ENCODE measurements around the gene KIDINS220.

Gene KIDINS220

DNA sequence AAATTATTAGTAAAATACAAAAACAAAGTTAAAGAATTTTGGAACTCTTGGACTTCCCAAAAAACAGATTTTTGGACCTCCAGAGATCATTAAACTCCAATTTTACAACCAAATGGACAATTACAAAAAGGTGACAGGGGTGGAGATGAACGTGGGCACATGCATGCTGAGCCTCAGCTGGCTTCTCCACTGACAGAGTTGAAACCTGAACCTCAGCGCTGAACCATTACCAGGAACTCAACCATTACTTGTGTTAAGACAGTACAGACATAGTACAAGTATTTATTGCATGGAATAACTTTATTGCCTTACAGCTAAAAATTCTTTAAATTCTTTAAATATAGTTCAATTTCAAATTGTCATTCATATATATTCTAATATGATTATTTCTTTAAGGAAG, 33.0 kb upstream of the KIDINS220 start:
- H3K9me3 ChIP-seq (ENCODE audit: control insufficient read depth in 1 of 2, low read length in 2 of 2) = no peaks in the 10 kb centered on the region
- H3K4me3 ChIP-seq (ENCODE audit: low read depth in 1 of 2, low read length in 2 of 2) = no peak overlapping the region
- H3K36me3 ChIP-seq (ENCODE audit: control insufficient read depth in 1 of 2, insufficient read depth in 2 of 2, low read length in 2 of 2) = no peaks in the 10 kb centered on the region
- no peaks in the 10 kb centered on the region for H3K4me1 ChIP-seq (ENCODE audit: control insufficient read depth in 1 of 2, insufficient read depth in 2 of 2, low read length in 2 of 2)
- H3K9ac ChIP-seq (ENCODE audit: low read depth in 1 of 2, low read length in 2 of 2) = no peak overlapping the region
- H3K27ac ChIP-seq (ENCODE audit: low read depth, low read length) = no peak overlapping the region
- H3K27me3 ChIP-seq (ENCODE audit: control insufficient read depth in 1 of 2, insufficient read depth in 2 of 2, low read length in 2 of 2) = no peaks in the 10 kb centered on the region

DNA sequence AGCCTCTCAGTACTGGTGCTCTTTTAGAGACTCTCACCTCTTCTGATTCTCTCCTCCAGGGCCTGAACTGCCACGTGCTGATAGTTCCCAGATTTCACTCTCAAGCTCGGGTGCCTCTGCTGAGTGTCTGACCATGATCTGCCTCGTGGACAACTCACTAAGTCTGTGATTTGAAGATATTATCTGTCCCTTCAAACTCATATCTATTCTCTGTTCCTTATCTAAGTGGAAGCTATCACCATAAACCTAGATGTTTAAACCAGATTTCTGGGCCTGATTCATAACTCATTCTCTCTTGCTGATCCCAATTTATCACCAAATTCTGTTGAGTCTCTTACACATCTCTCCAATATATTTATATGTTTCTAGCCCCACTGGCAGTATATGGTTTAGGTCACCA, 29.9 kb upstream of the KIDINS220 start:
- Histone ChIP-seq H3K9ac (ENCODE audit: low read depth in 1 of 2, low read length in 2 of 2) (no peak overlapping the region), H3K27ac (ENCODE audit: low read depth, low read length) (no peak overlapping the region), H3K27me3 (ENCODE audit: control insufficient read depth in 1 of 2, insufficient read depth in 2 of 2, low read length in 2 of 2) (no peaks in the 10 kb centered on the region), H3K36me3 (ENCODE audit: control insufficient read depth in 1 of 2, insufficient read depth in 2 of 2, low read length in 2 of 2) (no peaks in the 10 kb centered on the region), H3K9me3 (ENCODE audit: control insufficient read depth in 1 of 2, low read length in 2 of 2) (no peaks in the 10 kb centered on the region), H3K4me1 (ENCODE audit: control insufficient read depth in 1 of 2, insufficient read depth in 2 of 2, low read length in 2 of 2) (no peaks in the 10 kb centered on the region), H3K4me3 (ENCODE audit: low read depth in 1 of 2, low read length in 2 of 2) (no peak overlapping the region)

DNA sequence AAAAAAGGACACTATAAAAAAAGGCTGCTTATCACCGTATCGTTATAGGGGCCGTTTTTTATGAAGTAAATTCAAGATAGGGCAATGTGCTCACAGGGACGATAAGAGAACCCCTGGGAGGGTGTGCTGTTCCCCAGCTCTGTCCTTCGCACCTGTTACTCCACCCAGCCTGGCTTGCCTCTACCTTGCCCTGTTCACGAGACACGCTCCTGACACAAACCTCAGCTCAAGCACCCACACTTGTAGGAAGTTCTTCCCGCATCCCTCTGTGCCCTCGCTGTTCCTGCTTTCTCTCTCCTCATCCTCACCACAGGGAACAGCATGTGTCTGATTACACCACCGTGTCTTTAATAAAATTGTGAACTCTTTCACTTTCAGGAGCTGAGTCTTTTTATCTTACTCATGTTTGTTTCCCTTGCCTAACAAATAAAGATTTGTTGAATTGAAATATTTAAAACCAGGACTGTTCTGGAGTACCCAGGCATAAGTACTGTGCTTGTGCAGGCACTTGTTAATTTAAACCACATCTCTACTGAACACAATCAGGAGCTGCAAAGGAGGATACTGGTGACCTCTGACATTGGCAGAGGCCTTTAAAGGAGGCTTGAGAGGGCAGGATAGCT, 26.0 kb upstream of the KIDINS220 start:
- Histone ChIP-seq H3K36me3 (ENCODE audit: control insufficient read depth in 1 of 2, insufficient read depth in 2 of 2, low read length in 2 of 2) (no peaks in the 10 kb centered on the region), H3K4me3 (ENCODE audit: low read depth in 1 of 2, low read length in 2 of 2) (no peak overlapping the region), H3K9ac (ENCODE audit: low read depth in 1 of 2, low read length in 2 of 2) (no peak overlapping the region), H3K27ac (ENCODE audit: low read depth, low read length) (no peak overlapping the region), H3K27me3 (ENCODE audit: control insufficient read depth in 1 of 2, insufficient read depth in 2 of 2, low read length in 2 of 2) (no peaks in the 10 kb centered on the region), H3K9me3 (ENCODE audit: control insufficient read depth in 1 of 2, low read length in 2 of 2) (no peaks in the 10 kb centered on the region), H3K4me1 (ENCODE audit: control insufficient read depth in 1 of 2, insufficient read depth in 2 of 2, low read length in 2 of 2) (no peaks in the 10 kb centered on the region)

DNA sequence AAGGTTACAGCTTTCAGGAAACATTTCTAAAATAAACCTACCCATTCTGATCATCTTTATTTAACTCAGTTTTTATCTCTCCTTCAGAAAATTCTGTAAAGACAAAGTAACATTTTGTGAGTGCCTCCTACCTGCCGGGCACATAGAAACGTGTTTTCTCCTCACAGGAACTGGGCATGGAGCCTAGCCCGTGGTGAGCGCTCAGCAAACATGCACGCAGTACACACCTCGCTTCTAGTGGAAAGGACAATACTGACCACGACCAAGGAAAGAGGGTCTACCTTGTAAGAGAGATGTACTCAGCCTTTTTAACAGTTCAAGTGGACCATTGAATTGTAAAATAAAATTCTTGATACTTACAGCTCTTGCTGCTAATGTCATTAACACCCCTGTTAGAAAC, 24.8 kb upstream of the KIDINS220 start:
- Histone ChIP-seq H3K4me1 (ENCODE audit: control insufficient read depth in 1 of 2, insufficient read depth in 2 of 2, low read length in 2 of 2) (no peaks in the 10 kb centered on the region), H3K27ac (ENCODE audit: low read depth, low read length) (no peak overlapping the region), H3K9ac (ENCODE audit: low read depth in 1 of 2, low read length in 2 of 2) (no peak overlapping the region), H3K4me3 (ENCODE audit: low read depth in 1 of 2, low read length in 2 of 2) (no peak overlapping the region), H3K9me3 (ENCODE audit: control insufficient read depth in 1 of 2, low read length in 2 of 2) (no peaks in the 10 kb centered on the region), H3K36me3 (ENCODE audit: control insufficient read depth in 1 of 2, insufficient read depth in 2 of 2, low read length in 2 of 2) (no peaks in the 10 kb centered on the region), H3K27me3 (ENCODE audit: control insufficient read depth in 1 of 2, insufficient read depth in 2 of 2, low read length in 2 of 2) (no peaks in the 10 kb centered on the region)

DNA sequence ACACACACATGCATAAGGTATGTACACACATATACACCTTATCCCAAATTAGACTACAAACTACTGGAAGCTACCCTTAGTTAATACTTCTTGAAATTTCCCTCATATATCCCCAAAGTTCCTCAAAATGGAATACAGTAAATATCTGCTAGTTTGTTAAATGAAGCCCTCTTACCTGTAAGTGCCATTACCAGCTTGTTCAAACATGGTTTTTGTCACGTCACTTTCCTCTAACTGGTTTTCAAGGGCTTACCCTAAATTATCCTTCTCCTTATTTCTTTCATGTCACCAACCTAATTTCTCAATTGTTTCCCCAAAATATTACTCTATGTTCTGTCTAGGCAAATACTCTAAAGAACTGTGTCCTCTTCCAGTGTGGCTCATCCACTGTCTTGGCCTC, 24.4 kb upstream of the KIDINS220 start:
- Histone ChIP-seq H3K27ac (ENCODE audit: low read depth, low read length) (no peak overlapping the region), H3K9me3 (ENCODE audit: control insufficient read depth in 1 of 2, low read length in 2 of 2) (no peaks in the 10 kb centered on the region), H3K4me1 (ENCODE audit: control insufficient read depth in 1 of 2, insufficient read depth in 2 of 2, low read length in 2 of 2) (no peaks in the 10 kb centered on the region)

DNA sequence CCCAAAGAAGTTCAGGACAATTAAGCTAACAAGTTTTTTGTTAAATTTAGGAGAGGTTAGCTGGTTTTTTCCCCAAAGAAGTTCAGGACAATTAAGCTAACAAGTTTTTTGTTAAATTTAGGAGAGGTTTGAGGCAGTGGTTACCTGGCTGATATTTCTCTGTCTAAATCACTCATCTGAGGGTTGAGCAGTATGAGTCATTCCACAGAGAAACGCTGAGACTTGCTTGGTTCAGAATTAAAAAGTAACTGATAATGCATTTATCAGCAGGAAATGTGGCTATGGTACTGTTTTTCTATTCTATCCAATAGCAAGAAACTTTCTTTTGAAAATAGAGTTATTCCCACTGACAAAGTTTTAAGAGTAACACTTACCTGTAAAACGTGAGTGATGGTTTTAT, 22.8 kb upstream of the KIDINS220 start:
- no peaks in the 10 kb centered on the region for H3K36me3 ChIP-seq (ENCODE audit: control insufficient read depth in 1 of 2, insufficient read depth in 2 of 2, low read length in 2 of 2)
- no peaks in the 10 kb centered on the region for H3K4me1 ChIP-seq (ENCODE audit: control insufficient read depth in 1 of 2, insufficient read depth in 2 of 2, low read length in 2 of 2)
- H3K27me3 ChIP-seq (ENCODE audit: control insufficient read depth in 1 of 2, insufficient read depth in 2 of 2, low read length in 2 of 2) = no peaks in the 10 kb centered on the region
- no peak overlapping the region for H3K9ac ChIP-seq (ENCODE audit: low read depth in 1 of 2, low read length in 2 of 2)
- no peaks in the 10 kb centered on the region for H3K9me3 ChIP-seq (ENCODE audit: control insufficient read depth in 1 of 2, low read length in 2 of 2)
- no peak overlapping the region for H3K27ac ChIP-seq (ENCODE audit: low read depth, low read length)
- H3K4me3 ChIP-seq (ENCODE audit: low read depth in 1 of 2, low read length in 2 of 2) = no peak overlapping the region

More for the DNA sequence above, 24.4 kb upstream of the KIDINS220 start:
- Histone ChIP-seq H3K4me3 (ENCODE audit: low read depth in 1 of 2, low read length in 2 of 2) (no peak overlapping the region), H3K36me3 (ENCODE audit: control insufficient read depth in 1 of 2, insufficient read depth in 2 of 2, low read length in 2 of 2) (no peaks in the 10 kb centered on the region), H3K9ac (ENCODE audit: low read depth in 1 of 2, low read length in 2 of 2) (no peak overlapping the region), H3K27me3 (ENCODE audit: control insufficient read depth in 1 of 2, insufficient read depth in 2 of 2, low read length in 2 of 2) (no peaks in the 10 kb centered on the region)

DNA sequence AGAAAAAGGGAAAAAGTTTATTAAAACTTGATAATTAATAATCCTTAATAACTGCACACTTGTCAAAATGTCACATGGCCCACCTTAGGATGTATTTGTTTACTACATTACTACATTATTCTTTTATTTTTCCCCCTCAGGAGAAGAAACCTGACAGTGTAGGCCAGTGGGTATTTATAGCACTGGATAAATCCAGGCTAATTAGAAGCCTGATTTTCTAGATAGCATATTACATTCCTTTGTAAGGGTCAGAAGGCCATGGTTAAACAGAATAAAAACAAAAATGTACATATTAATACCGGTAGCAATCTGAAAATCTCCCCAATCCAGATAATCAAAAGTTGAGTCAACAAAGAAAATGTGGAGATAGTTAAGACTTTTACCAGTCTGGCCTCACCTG, 21.5 kb upstream of the KIDINS220 start:
- no peak overlapping the region for H3K4me3 ChIP-seq (ENCODE audit: low read depth in 1 of 2, low read length in 2 of 2)
- no peaks in the 10 kb centered on the region for H3K9me3 ChIP-seq (ENCODE audit: control insufficient read depth in 1 of 2, low read length in 2 of 2)
- no peak overlapping the region for H3K9ac ChIP-seq (ENCODE audit: low read depth in 1 of 2, low read length in 2 of 2)
- no peaks in the 10 kb centered on the region for H3K36me3 ChIP-seq (ENCODE audit: control insufficient read depth in 1 of 2, insufficient read depth in 2 of 2, low read length in 2 of 2)
- H3K27ac ChIP-seq (ENCODE audit: low read depth, low read length) = no peak overlapping the region
- no peaks in the 10 kb centered on the region for H3K27me3 ChIP-seq (ENCODE audit: control insufficient read depth in 1 of 2, insufficient read depth in 2 of 2, low read length in 2 of 2)
- H3K4me1 ChIP-seq (ENCODE audit: control insufficient read depth in 1 of 2, insufficient read depth in 2 of 2, low read length in 2 of 2) = no peaks in the 10 kb centered on the region

DNA sequence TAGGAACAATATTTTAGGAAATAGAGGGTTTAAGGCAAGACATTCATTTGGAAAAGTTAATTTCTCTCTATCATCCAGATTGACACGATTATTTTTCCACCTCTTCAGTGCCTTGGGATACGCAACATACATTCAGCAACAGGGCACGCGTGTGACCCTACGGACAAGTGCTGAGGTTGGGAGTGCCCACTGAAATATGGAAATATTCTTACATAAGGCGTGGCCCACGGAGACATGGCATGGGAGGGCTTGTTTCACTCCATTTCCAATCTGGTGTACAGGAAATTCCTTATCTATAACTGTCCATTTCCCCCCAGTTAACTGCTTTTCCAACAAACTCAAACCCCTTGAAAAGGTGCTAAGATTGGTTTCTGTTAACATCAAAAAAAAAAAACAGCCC, 20.9 kb upstream of the KIDINS220 start:
- Histone ChIP-seq H3K27me3 (ENCODE audit: control insufficient read depth in 1 of 2, insufficient read depth in 2 of 2, low read length in 2 of 2) (no peaks in the 10 kb centered on the region), H3K4me1 (ENCODE audit: control insufficient read depth in 1 of 2, insufficient read depth in 2 of 2, low read length in 2 of 2) (no peaks in the 10 kb centered on the region), H3K9ac (ENCODE audit: low read depth in 1 of 2, low read length in 2 of 2) (no peak overlapping the region), H3K36me3 (ENCODE audit: control insufficient read depth in 1 of 2, insufficient read depth in 2 of 2, low read length in 2 of 2) (no peaks in the 10 kb centered on the region), H3K9me3 (ENCODE audit: control insufficient read depth in 1 of 2, low read length in 2 of 2) (no peaks in the 10 kb centered on the region), H3K4me3 (ENCODE audit: low read depth in 1 of 2, low read length in 2 of 2) (no peak overlapping the region), H3K27ac (ENCODE audit: low read depth, low read length) (no peak overlapping the region)

DNA sequence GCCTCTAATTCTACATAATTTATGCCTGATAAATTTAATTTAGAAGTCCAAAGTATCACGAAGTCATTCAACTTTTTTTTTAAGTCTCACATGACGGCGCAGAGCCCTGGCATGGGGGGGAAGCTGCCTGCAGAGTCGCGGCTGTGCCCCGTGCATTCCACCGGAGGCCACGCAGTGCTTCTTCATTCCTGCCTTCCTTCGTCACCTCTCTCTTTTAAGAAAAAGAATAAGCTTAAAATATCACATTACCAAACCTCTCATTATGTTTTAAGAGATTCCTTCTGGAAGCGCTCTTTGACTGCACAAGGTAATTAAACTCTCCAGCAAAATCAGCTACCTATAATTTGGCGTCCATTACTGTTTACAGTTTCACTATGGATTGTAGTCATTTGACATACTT, 20.3 kb upstream of the KIDINS220 start:
- H3K36me3 ChIP-seq (ENCODE audit: control insufficient read depth in 1 of 2, insufficient read depth in 2 of 2, low read length in 2 of 2) = no peaks in the 10 kb centered on the region
- H3K27me3 ChIP-seq (ENCODE audit: control insufficient read depth in 1 of 2, insufficient read depth in 2 of 2, low read length in 2 of 2) = no peaks in the 10 kb centered on the region
- no peak overlapping the region for H3K9ac ChIP-seq (ENCODE audit: low read depth in 1 of 2, low read length in 2 of 2)
- no peaks in the 10 kb centered on the region for H3K4me1 ChIP-seq (ENCODE audit: control insufficient read depth in 1 of 2, insufficient read depth in 2 of 2, low read length in 2 of 2)
- H3K9me3 ChIP-seq (ENCODE audit: control insufficient read depth in 1 of 2, low read length in 2 of 2) = no peaks in the 10 kb centered on the region
- no peak overlapping the region for H3K4me3 ChIP-seq (ENCODE audit: low read depth in 1 of 2, low read length in 2 of 2)
- H3K27ac ChIP-seq (ENCODE audit: low read depth, low read length) = no peak overlapping the region

DNA sequence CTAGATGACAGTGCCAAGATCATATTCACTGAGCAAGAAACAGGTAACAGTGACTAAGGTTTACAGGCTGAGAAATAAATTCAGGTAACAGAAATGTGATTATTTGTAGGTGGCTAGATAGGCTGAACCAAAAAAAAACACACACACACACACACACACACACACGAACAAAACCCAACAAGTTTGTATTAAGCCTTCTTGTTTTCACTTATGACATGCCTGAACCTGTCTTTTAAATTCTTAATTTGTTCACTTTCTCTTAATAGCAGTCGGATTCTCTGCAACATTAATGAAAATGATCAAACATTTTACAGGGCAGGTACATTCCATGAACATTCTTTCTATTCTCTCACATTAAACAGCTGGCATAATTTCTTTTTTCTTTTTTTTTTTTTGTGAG, 18.8 kb upstream of the KIDINS220 start:
- no peaks in the 10 kb centered on the region for H3K4me1 ChIP-seq (ENCODE audit: control insufficient read depth in 1 of 2, insufficient read depth in 2 of 2, low read length in 2 of 2)
- no peaks in the 10 kb centered on the region for H3K36me3 ChIP-seq (ENCODE audit: control insufficient read depth in 1 of 2, insufficient read depth in 2 of 2, low read length in 2 of 2)
- H3K9me3 ChIP-seq (ENCODE audit: control insufficient read depth in 1 of 2, low read length in 2 of 2) = no peaks in the 10 kb centered on the region
- H3K27me3 ChIP-seq (ENCODE audit: control insufficient read depth in 1 of 2, insufficient read depth in 2 of 2, low read length in 2 of 2) = peaks cover 0 to 2% of the 10 kb centered on the region in 2 donors
- no peak overlapping the region for H3K27ac ChIP-seq (ENCODE audit: low read depth, low read length)
- no peak overlapping the region for H3K4me3 ChIP-seq (ENCODE audit: low read depth in 1 of 2, low read length in 2 of 2)
- H3K9ac ChIP-seq (ENCODE audit: low read depth in 1 of 2, low read length in 2 of 2) = no peak overlapping the region

DNA sequence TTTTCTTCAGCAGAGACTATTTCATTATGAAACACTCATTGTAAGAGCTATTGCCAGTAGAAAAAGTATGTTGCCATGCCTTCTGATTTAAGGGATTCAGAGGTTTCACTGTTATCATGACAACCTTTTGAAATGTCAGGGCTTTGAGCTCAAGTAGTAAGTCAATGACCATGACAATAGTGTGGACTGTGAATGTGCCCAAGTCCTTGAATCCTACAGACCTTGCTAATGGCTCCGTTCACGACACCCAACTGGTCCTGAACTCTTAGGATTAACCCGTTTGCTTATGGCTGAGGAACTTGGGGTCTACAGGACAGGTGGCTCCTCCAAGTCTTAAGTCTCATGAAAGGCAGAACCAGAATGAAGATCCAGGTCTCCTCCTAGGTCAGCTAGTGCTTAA, 17.6 kb upstream of the KIDINS220 start:
- Histone ChIP-seq H3K36me3 (ENCODE audit: control insufficient read depth in 1 of 2, insufficient read depth in 2 of 2, low read length in 2 of 2) (no peaks in the 10 kb centered on the region), H3K27ac (ENCODE audit: low read depth, low read length) (no peak overlapping the region), H3K4me1 (ENCODE audit: control insufficient read depth in 1 of 2, insufficient read depth in 2 of 2, low read length in 2 of 2) (no peaks in the 10 kb centered on the region), H3K9me3 (ENCODE audit: control insufficient read depth in 1 of 2, low read length in 2 of 2) (no peaks in the 10 kb centered on the region), H3K9ac (ENCODE audit: low read depth in 1 of 2, low read length in 2 of 2) (no peak overlapping the region), H3K27me3 (ENCODE audit: control insufficient read depth in 1 of 2, insufficient read depth in 2 of 2, low read length in 2 of 2) (peaks cover 0 to 2% of the 10 kb centered on the region in 2 donors), H3K4me3 (ENCODE audit: low read depth in 1 of 2, low read length in 2 of 2) (no peak overlapping the region)

Measured in duodenal mucosa (tissue), 2 donors.